Upper lobe of left lung (tissue), 4 donors: ENCODE results near the gene DSC1.

ENCODE experiments used
- EP300 ChIP-seq, 4 donors: sonication (generic); formaldehyde crosslinking; IDR thresholded peaks; one replicate each; pipeline ENCODE4 v1.5.1; 2017; ENCODE audit warnings: antibody characterized with exemption in 4 of 4, control low read depth in 2 of 4
- POLR2AphosphoS5 ChIP-seq, 2 donors: sonication (generic); formaldehyde crosslinking; IDR thresholded peaks; one replicate each; pipeline ENCODE4 v1.5.1; 2017; ENCODE audit warnings: antibody characterized with exemption in 2 of 2

DNA sequence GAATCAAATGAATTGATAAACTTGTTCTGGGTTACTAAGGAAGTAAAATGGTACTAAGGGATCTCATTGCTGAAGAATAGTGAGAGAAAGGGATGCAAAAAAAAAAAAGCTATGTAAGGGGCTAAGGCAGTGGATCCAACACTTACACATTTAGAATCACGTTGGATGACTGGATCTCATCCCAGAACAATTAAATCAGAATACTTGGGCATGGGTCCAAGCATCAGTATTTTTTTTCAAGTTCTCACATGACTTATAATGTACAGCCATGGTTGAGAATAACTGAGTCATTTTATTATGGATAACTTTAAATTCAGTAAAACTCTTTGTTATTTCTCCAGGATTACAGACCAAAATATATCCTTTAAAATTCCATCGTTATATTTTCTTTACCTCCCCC, 8.5 kb downstream of the DSC1 start:
- TF ChIP-seq POLR2AphosphoS5 (IDR thresholded peaks at IDR 0.05) (no peak), EP300 (IDR thresholded peaks at IDR 0.05) (no peak)
